ENCODE measurements around the gene PEAR1.

- no peak for TF ChIP-seq POLR2A (IDR thresholded peaks at IDR 0.05; ENCODE audit: low read depth, low read length)
- no peak for TF ChIP-seq POLR2AphosphoS5 (IDR thresholded peaks at IDR 0.05; ENCODE audit: low read depth, low read length)
Observed at GRCh38 chr1:156876281-156876680, 17.2 kb upstream of the PEAR1 start.
